H9 (cell line): ENCODE results near the gene RAET1G. TPM values are rescaled to one million over a fixed set of nuclear protein-coding genes. Genes with fewer than 3 reads are reported as not detected.
A peak's percentile ranks its signal among the peaks of the same experiment; 100 is the strongest.

Experiments
- DNase-seq: peaks from one replicate; pipeline ENCODE4 v3.0.0-alpha.2; 2017
- H2AFZ ChIP-seq: one replicate; pipeline ENCODE4 v1.6.1; 2013; ENCODE audit warnings: mild to moderate bottlenecking, low read length, control low read depth, moderate library complexity
- H2AK5ac ChIP-seq: 2 replicates; pipeline ENCODE4 v1.6.1; 2013; ENCODE audit warnings: low read length, control low read depth, mixed read lengths; ENCODE audit not compliant: insufficient read length
- H2BK120ac ChIP-seq: one replicate; pipeline ENCODE4 v1.6.1; 2013; ENCODE audit warnings: low read depth, mild to moderate bottlenecking, low read length, control low read depth, inconsistent platforms; ENCODE audit not compliant: poor library complexity, severe bottlenecking
- H2BK12ac ChIP-seq: 2 replicates; pipeline ENCODE4 v1.6.1; 2013; ENCODE audit warnings: low read length, control low read depth, mixed read lengths, low read depth; ENCODE audit not compliant: insufficient read length
- H2BK15ac ChIP-seq: 2 replicates; pipeline ENCODE4 v1.6.1; 2013; ENCODE audit warnings: low read depth, low read length, control low read depth
- H2BK20ac ChIP-seq: one replicate; pipeline ENCODE4 v1.6.1; 2013; ENCODE audit warnings: low read depth, mild to moderate bottlenecking, low read length, control low read depth, inconsistent platforms; ENCODE audit not compliant: poor library complexity, severe bottlenecking
- H2BK5ac ChIP-seq: 2 replicates; pipeline ENCODE4 v1.6.1; 2013; ENCODE audit warnings: low read length, control low read depth, mixed read lengths; ENCODE audit not compliant: insufficient read length
- H3K14ac ChIP-seq: 2 replicates; pipeline ENCODE4 v1.6.1; 2013; ENCODE audit warnings: low read length, control low read depth; ENCODE audit not compliant: insufficient read depth
- H3K18ac ChIP-seq: 2 replicates; pipeline ENCODE4 v1.6.1; 2013; ENCODE audit warnings: low read depth, mild to moderate bottlenecking, mixed read lengths, low read length, control low read depth; ENCODE audit not compliant: insufficient read length
- H3K23ac ChIP-seq: 2 replicates; pipeline ENCODE4 v1.6.1; 2013; ENCODE audit warnings: low read length, control low read depth, mixed read lengths, low read depth; ENCODE audit not compliant: insufficient read length
- H3K23me2 ChIP-seq: 2 replicates; pipeline ENCODE4 v1.6.1; 2013; ENCODE audit warnings: low read depth, mild to moderate bottlenecking, mixed read lengths, low read length, control low read depth; ENCODE audit not compliant: insufficient read length, poor library complexity, severe bottlenecking
- H3K27ac ChIP-seq: 2 replicates; pipeline ENCODE4 v1.5.1; 2013; ENCODE audit warnings: low read length, control low read depth, mixed read lengths, low read depth; ENCODE audit not compliant: insufficient read length
- H3K27me3 ChIP-seq: 2 replicates; pipeline ENCODE4 v1.6.1; 2013; ENCODE audit warnings: low read length, control low read depth, inconsistent platforms; ENCODE audit not compliant: insufficient read depth
- H3K4ac ChIP-seq: 2 replicates; pipeline ENCODE4 v1.6.1; 2013; ENCODE audit warnings: low read depth, mild to moderate bottlenecking, control low read depth, inconsistent platforms, low read length, moderate library complexity
- H3K4me1 ChIP-seq: 2 replicates; pipeline ENCODE4 v1.6.1; 2013; ENCODE audit warnings: low read length, control low read depth, inconsistent platforms; ENCODE audit not compliant: insufficient read depth
- H3K4me2 ChIP-seq: 2 replicates; pipeline ENCODE4 v1.6.1; 2013; ENCODE audit warnings: low read length, control low read depth, mixed read lengths; ENCODE audit not compliant: insufficient read length, insufficient read depth
- H3K56ac ChIP-seq: 2 replicates; pipeline ENCODE4 v1.6.1; 2013; ENCODE audit warnings: low read depth, mild to moderate bottlenecking, mixed read lengths, low read length, control low read depth; ENCODE audit not compliant: insufficient read length
- H3K79me1 ChIP-seq: 2 replicates; pipeline ENCODE4 v1.6.1; 2013; ENCODE audit warnings: low read depth, mild to moderate bottlenecking, moderate library complexity, low read length, control low read depth, inconsistent platforms; ENCODE audit not compliant: insufficient read depth, poor library complexity, severe bottlenecking
- H3K79me2 ChIP-seq: 2 replicates; pipeline ENCODE4 v1.6.1; 2013; ENCODE audit warnings: low read length, control low read depth, inconsistent platforms; ENCODE audit not compliant: insufficient read depth
- H3K9ac ChIP-seq: 2 replicates; pipeline ENCODE4 v1.6.1; 2013; ENCODE audit warnings: low read length, control low read depth, mixed read lengths; ENCODE audit not compliant: insufficient read length; ENCODE audit errors: extremely low read depth
- H3K9me3 ChIP-seq: one replicate; pipeline ENCODE4 v1.6.1; 2013; ENCODE audit warnings: low read depth, low read length, inconsistent platforms; ENCODE audit not compliant: control insufficient read depth
- H3T11ph ChIP-seq: one replicate; pipeline ENCODE4 v1.6.1; 2013; ENCODE audit warnings: mild to moderate bottlenecking, low read length, control low read depth, inconsistent platforms
- H4K20me1 ChIP-seq: one replicate; pipeline ENCODE4 v1.6.1; 2013; ENCODE audit not compliant: control insufficient read depth, insufficient read length, insufficient read depth
- H4K5ac ChIP-seq: 2 replicates; pipeline ENCODE4 v1.6.1; 2013; ENCODE audit warnings: low read depth, mild to moderate bottlenecking, mixed read lengths, low read length, control low read depth; ENCODE audit not compliant: insufficient read length
- H4K8ac ChIP-seq: replicated peaks from 2 replicates; pipeline ENCODE4 v1.6.1; 2013; ENCODE audit warnings: low read length, control low read depth, mixed read lengths, low read depth; ENCODE audit not compliant: insufficient read length
- H4K91ac ChIP-seq: 2 replicates; pipeline ENCODE4 v1.6.1; 2013; ENCODE audit warnings: low read depth, mild to moderate bottlenecking, moderate library complexity, mixed read lengths, low read length, control low read depth; ENCODE audit not compliant: insufficient read length
- H3K27ac Mint-ChIP-seq, 3 experiments: 2 replicates in 2 of 3; 3 replicates in 1 of 3; pipeline ENCODE4 v1.8.0; 2020 to 2021; ENCODE audit warnings: mixed read lengths in 3 of 3, mild to moderate bottlenecking in 1 of 3, moderate library complexity in 1 of 3
- H3K27me3 Mint-ChIP-seq: 2 replicates; pipeline ENCODE4 v1.8.0; 2021; ENCODE audit warnings: low read depth, mild to moderate bottlenecking, moderate library complexity, mixed read lengths
- H3K36me3 Mint-ChIP-seq, 3 experiments: 2 replicates in 2 of 3; 3 replicates in 1 of 3; pipeline ENCODE4 v1.8.0; 2020 to 2021; ENCODE audit warnings: low read depth in 3 of 3, mixed read lengths in 3 of 3; ENCODE audit not compliant: insufficient read depth in 1 of 3
- H3K4me1 Mint-ChIP-seq, 2 experiments: 2 replicates each; pipeline ENCODE4 v1.8.0; 2020; ENCODE audit warnings: mixed read lengths in 2 of 2
- H3K4me3 Mint-ChIP-seq, 2 experiments: 2 replicates in 1 of 2; 3 replicates in 1 of 2; pipeline ENCODE4 v1.8.0; 2020 to 2021; ENCODE audit warnings: mild to moderate bottlenecking in 2 of 2, mixed read lengths in 2 of 2, moderate library complexity in 1 of 2
- H3K9me3 Mint-ChIP-seq, 2 experiments: 2 replicates in 1 of 2; 3 replicates in 1 of 2; pipeline ENCODE4 v1.8.0; 2020; ENCODE audit warnings: mild to moderate bottlenecking in 2 of 2, mixed read lengths in 2 of 2, moderate library complexity in 1 of 2
- WGBS: extraction: QIAGEN DNeasy Blood & Tissue Kit; methylation state at CpG from one replicate; pipeline ENCODE4 v1.1.7; 2013; ENCODE audit warnings: missing lambda C conversion rate, low lambda C conversion rate, mixed read lengths; ENCODE audit not compliant: insufficient read length; ENCODE audit errors: extremely low coverage; 5-methylcytosine and 5-hydroxymethylcytosine counted together
- total RNA-seq: library from RNA; stranded (reverse); gene quantifications from 2 replicates; pipeline ENCODE4 v1.2.1, GENCODE V29; 2021
- TF ChIP-seq, protein P1 (sequence below): fragments of 200-600 bp; sonication (generic); conservative IDR thresholded peaks from 3 replicates; pipeline ENCODE4 v1.8.0; 2021; ENCODE audit warnings: antibody characterized with exemption, mild to moderate bottlenecking

The RAET1G gene
- total RNA-seq, 1 experiment from 2014 or later = not detected

DNA sequence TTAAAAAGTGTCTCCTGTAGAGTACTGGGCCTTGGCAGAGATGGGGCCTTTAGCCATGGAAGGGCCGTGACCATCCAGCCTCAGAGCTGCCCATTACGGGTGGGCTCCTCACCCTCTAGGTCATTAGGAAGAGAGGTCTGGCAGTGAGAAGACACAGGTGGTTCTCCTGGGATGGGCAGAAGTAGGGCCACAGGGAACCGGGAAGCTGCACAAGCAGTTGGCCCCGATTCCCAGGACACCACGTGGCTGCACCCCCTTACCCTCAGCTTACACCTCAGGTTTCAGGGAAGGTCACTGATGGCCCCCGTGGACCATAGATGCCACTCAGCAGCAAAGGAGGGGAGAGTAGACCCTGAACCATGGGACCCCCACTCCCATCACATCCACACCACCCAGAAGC lies 1.6 kb downstream of the RAET1G start:
- Histone ChIP-seq H4K8ac (no peak overlapping the region), H3K23ac (no peak overlapping the region), H3K79me1 (no peaks in the 10 kb centered on the region), H3K23me2 (peaks cover 19% of the 10 kb centered on the region), H2BK20ac (no peak overlapping the region), H3K27me3 (peaks cover 47% of the 10 kb centered on the region), H2AFZ (no peak overlapping the region), H3K4me1 (no peaks in the 10 kb centered on the region), H3K9me3 (no peaks in the 10 kb centered on the region), H4K5ac (no peak overlapping the region), H3K27ac (no peak overlapping the region), H3T11ph (no peak overlapping the region), H3K18ac (no peak overlapping the region), H2BK12ac (no peak overlapping the region), H3K79me2 (no peaks in the 10 kb centered on the region), H3K9ac (no peak overlapping the region), H3K14ac (no peak overlapping the region), H3K56ac (no peak overlapping the region), H3K4me2 (no peak overlapping the region), H2AK5ac (no peak overlapping the region), H2BK5ac (no peak overlapping the region), H2BK15ac (no peak overlapping the region), H4K91ac (no peak overlapping the region), H3K4ac (no peak overlapping the region), H2BK120ac (no peak overlapping the region), H4K20me1 (no peaks in the 10 kb centered on the region)
- peak overlapping the region in 1 of 2 experiments; percentile 13; a peak in 2 of 5 replicates for H3K4me3 Mint-ChIP-seq
- peaks cover 12 to 18% of the 10 kb centered on the region in 2 experiments for H3K4me1 Mint-ChIP-seq
- no peak for DNase-seq
- H3K36me3 Mint-ChIP-seq = no peaks in the 10 kb centered on the region; a peak in 1 of 7 replicates
- no CpG with 5 or more reads among the region's 6 CpGs for WGBS
- H3K27me3 Mint-ChIP-seq = peaks cover 85% of the 10 kb centered on the region
- no peak overlapping the region for H3K27ac Mint-ChIP-seq
- TF ChIP-seq, protein P1, sequence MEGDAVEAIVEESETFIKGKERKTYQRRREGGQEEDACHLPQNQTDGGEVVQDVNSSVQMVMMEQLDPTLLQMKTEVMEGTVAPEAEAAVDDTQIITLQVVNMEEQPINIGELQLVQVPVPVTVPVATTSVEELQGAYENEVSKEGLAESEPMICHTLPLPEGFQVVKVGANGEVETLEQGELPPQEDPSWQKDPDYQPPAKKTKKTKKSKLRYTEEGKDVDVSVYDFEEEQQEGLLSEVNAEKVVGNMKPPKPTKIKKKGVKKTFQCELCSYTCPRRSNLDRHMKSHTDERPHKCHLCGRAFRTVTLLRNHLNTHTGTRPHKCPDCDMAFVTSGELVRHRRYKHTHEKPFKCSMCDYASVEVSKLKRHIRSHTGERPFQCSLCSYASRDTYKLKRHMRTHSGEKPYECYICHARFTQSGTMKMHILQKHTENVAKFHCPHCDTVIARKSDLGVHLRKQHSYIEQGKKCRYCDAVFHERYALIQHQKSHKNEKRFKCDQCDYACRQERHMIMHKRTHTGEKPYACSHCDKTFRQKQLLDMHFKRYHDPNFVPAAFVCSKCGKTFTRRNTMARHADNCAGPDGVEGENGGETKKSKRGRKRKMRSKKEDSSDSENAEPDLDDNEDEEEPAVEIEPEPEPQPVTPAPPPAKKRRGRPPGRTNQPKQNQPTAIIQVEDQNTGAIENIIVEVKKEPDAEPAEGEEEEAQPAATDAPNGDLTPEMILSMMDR = no peak
- H3K9me3 Mint-ChIP-seq = peaks cover 4 to 6% of the 10 kb centered on the region in 2 experiments; a peak in 4 of 5 replicates
